Measurements from ENCODE around the gene KRT84.

The KRT84 gene

DNA sequence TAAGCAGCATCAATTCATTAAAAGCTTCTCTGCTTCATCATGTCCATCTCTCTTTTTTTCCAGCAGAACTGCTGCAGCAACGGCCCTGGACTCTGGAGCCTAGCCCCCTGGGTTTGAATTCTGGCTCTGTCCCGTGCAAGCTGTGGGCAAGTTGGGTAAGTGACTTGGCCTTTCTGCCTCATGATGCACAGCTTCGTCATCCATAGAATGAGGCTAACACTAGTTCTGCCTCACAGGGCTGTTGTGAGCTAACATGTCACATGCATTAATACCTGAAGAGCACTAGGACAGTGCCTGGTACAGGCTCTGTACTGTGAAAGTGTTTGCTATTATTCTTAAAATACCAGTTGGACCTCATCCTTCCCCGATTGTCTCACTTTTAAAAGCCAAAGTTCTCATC, 16.5 kb upstream of the KRT84 start:
- DNase-seq: no peak
- TF ChIP-seq POLR2A (IDR thresholded peaks at IDR 0.05; ENCODE audit: low read length): no peak
- TF ChIP-seq GATA1 (IDR thresholded peaks at IDR 0.05; ENCODE audit: low read depth, low read length): no peak

DNA sequence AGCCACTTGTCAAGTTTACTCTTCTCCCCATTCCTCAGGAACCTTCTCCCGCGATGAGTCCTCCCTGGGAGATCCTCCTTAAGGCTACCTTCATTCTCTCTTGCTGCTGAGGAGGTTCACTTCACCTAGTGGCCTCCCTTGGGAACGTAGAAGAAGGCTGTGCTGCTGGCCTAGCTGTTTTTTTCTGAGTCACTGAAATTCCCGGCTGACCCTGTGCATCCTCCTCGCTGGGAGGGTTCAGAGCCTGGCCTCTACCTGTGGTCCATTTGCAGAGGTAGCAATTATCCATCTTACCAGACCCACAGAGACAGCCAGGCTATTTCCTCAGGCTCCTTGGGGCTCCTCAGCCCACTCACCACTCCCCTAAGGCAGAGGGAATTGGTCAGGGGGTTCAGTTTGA, 16.1 kb upstream of the KRT84 start:
- TF ChIP-seq POLR2A (IDR thresholded peaks at IDR 0.05; ENCODE audit: low read length) (no peak), GATA1 (IDR thresholded peaks at IDR 0.05; ENCODE audit: low read depth, low read length) (no peak)
- no peak for DNase-seq

DNA sequence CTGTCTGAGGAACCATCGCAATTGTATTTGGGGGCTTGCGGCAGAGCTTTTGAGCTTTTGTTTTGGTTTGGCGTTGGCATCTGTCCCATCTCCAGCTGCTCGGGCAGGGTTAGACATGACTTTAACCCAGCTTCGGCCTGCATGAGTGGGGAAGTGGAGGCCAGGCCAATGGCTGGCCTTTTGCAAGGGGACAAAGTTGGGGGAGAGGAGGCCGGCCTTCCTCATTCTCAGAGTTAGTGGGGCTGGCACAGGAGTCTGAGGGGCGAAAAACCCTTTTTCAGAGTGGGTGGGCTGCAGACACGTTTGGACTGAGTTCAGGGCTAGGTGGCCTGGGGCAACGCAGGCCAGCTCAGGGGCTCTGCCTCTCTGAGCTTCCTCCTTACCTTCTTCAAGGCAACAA, 15.5 kb upstream of the KRT84 start:
- no peak for TF ChIP-seq GATA1 (IDR thresholded peaks at IDR 0.05; ENCODE audit: low read depth, low read length)
- TF ChIP-seq POLR2A (IDR thresholded peaks at IDR 0.05; ENCODE audit: low read length): no peak
- DNase-seq: no peak

DNA sequence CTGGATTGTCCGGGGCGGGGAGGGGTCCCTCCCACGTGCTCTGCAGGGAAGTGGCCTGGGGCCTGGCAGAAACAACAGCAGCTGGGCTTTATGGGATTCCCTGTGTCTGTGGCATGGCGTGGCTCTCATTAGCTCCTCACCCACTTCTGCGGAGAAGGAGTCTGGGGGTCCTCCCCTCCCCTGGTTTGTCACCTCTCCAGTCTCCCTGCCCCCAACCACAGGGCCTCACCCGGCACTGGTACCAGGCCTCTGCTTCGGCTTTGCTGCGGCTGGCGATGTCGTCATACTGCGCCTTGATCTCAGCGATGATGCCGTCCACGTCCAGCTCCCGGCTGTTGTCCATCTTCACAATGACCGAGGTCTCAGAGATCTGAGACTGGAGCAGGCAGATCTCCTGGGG, 14.3 kb upstream of the KRT84 start:
- no peak for TF ChIP-seq GATA1 (IDR thresholded peaks at IDR 0.05; ENCODE audit: low read depth, low read length)
- TF ChIP-seq POLR2A (IDR thresholded peaks at IDR 0.05; ENCODE audit: low read length): no peak
- no peak for DNase-seq

DNA sequence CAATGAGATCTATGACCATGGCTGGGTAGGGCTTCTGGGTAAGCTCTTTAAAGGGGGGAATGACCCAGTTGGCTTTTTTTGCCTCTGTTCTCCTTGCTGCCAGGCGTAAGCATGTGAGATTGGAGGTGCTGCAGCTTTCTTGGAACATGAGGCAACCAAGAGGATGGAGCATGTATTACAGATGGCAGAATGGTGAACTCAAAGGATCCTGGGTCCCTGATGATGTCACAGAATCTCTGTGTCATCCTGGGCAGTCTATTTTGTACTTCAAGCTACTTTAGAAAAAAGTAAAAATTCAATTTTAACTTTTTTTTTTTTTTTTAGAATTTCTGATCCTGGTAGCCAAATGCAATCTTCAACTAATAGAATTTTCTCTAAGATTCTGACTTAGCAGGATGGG, 12.7 kb upstream of the KRT84 start:
- no peak for DNase-seq
- TF ChIP-seq POLR2A (IDR thresholded peaks at IDR 0.05; ENCODE audit: low read length): no peak
- TF ChIP-seq GATA1 (IDR thresholded peaks at IDR 0.05; ENCODE audit: low read depth, low read length): no peak

DNA sequence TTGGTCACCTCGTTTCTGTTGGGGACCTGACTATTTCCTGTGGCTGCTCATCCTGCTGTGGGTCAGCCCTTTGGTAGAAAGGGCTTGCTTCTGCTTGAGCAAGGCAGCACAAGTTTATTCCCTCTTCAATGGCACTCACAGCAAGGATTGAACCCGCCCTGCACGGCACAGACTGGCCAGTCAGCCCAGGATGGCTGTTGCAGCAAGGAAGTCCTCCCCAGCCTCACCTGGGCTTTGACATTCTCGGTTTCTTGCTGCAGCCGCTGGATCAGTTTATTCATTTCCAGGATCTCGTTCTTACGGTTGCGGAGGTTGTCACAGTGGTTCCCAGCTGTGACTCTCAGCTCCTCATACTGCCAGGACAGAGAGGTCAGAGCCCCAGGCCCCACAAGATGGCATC, 11.2 kb upstream of the KRT84 start:
- TF ChIP-seq GATA1 (IDR thresholded peaks at IDR 0.05; ENCODE audit: low read depth, low read length) (no peak), POLR2A (IDR thresholded peaks at IDR 0.05; ENCODE audit: low read length) (no peak)
- DNase-seq: no peak

DNA sequence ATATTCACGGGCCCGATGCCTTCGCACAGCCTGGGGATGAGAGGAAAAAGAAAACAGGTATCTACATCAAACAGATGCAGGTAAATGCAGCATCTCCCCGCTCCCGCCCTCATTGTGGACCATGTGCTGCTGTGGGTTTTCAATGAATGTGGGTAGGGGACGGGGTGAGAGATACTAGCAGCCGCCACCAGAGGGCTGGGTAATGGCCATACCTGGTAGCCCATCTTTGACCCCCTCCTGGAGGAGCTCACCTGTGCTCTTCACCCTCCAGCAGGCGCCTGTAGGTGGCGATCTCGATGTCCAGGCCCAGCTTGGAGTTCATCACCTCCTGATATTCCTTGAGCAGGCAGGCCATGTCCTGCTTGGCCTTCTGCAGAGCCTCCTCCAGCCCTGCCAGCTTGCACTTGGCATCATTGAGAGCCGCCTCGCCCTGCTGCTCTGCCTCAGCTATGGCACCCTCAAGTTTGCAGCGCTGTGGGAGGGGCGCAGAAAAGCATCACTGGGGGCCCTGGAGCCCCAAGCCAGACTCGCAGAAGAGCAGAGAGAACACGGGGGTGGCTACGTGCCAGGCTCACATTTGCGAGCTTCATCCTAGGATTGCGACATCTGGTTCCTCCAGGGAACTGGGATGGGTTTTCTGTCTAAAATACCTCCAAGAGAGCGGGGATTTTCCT, 10.4 kb upstream of the KRT84 start:
- DNase-seq: peak in 1 of 2 experiments; percentile 5
- no peak for TF ChIP-seq POLR2A (IDR thresholded peaks at IDR 0.05; ENCODE audit: low read length)
- TF ChIP-seq GATA1 (IDR thresholded peaks at IDR 0.05; ENCODE audit: low read depth, low read length): no peak

DNA sequence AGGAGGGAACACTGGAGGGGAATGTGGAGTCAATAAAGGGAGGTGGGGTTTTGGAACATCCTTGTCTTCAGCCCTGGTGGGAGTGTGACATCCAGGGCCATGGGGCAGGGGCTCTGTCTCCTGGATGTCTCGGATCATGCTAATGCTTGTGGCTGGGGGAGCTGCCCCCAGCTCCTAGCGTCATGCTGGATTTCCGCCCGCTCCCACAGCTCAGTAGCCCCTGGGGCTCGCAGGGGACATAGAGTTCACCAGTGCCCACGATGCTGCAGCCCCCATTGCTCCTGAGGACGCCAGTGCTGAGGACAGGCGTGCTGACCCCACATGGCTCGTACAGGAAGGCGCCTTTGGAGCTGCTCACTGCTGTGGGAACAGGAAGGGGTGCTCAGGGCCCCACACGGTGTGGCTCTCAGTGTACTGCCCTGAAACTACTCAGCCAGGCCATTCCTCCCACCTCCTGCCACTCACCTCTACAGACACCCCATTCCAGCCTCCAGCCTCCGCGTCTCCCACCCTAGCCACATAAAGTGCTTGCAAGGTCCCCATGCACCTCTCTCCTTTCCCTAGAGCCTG, 9.5 kb upstream of the KRT84 start:
- TF ChIP-seq POLR2A (IDR thresholded peaks at IDR 0.05; ENCODE audit: low read length) (no peak), GATA1 (IDR thresholded peaks at IDR 0.05; ENCODE audit: low read depth, low read length) (no peak)
- no peak for DNase-seq

DNA sequence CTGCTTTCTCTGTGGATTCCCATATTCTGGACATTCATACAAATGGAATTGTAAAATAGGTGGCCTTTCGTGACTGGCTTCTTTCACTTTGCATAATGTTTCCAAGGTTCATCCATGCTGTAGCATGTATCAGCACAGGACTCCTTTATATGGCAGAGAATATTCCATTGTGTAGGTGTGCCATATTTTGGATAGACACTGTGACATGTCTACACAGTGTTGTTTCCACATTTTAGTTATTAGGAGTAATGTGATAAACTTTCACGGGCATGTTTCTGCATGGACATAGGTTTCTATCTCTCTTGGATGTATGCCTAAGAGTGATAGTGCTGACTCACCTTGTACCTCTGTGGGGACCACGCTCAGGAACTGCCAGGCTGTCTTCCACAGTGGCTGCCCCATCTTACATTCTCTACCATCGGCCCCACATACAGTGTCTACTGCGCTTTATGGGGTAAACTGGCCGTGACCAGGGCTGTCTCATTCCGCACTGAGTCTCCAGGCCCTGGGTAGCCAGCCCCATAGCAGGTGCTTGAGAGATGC, 7.1 kb upstream of the KRT84 start:
- TF ChIP-seq GATA1 (IDR thresholded peaks at IDR 0.05; ENCODE audit: low read depth, low read length): no peak
- no peak for TF ChIP-seq POLR2A (IDR thresholded peaks at IDR 0.05; ENCODE audit: low read length)
- DNase-seq: no peak

DNA sequence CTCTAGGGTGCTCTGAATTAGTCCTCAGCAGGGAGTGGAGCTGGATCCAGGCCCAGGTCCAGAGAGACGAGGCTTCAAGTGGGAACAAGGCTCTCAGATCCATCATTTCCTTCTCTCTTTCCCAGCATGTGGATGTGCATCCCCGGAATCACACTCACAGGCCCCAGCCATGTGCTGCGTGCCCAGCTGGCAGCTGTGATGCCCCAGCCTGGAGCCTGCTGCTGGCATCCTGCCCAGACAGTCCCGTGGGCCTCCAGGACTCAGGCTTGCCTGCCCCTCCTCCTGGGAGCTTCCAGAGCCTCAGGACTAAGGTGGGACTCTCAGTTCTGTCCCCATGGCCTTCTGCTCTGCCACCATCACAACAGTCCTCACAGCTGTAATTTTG, 6.2 kb upstream of the KRT84 start:
- TF ChIP-seq GATA1 (IDR thresholded peaks at IDR 0.05; ENCODE audit: low read depth, low read length): no peak
- TF ChIP-seq POLR2A (IDR thresholded peaks at IDR 0.05; ENCODE audit: low read length): no peak
- DNase-seq: no peak

DNA sequence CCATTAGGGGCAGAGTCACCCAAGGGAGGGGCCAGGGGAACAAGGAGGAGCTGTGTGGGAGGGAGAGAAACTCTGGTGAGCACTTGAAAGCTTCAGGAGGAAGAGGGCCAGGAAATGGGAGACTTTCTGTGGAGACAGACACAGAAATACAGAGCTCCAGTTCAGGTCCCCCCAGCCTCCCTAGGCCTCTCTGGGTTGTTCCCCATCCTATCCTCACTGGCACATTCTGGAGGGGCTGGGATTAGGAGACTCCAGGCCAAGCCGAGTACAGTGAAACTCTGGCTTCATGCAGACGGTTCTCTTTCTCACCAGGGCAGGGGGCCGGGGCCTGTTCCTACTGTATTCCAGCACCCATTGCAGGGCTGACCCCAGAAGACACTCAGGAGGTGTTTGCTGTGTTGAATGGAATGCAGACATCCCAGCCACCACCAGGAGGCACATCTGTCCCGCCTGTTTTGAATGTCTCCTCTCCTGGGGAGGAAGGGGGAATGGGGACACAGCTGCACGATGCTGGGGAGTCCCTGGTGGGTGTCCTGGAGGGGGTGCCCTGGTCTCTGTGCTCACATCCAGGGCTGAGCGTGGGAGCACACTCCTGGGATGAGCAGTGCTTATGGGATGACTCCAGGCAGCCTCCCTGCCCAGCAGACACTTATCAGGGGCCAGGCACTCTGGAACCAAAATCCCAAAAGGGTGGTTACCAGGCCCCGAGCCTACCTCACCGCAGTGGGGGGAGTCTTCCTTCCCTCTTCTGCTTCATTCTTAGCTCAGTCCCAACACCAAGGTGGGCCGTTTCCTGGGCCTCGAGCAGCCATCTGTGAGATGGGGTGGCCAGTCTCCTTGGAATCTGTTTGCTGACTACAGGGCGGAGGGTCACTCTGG, 5.5 kb upstream of the KRT84 start:
- TF ChIP-seq GATA1 (IDR thresholded peaks at IDR 0.05; ENCODE audit: low read depth, low read length) (no peak), POLR2A (IDR thresholded peaks at IDR 0.05; ENCODE audit: low read length) (no peak)
- DNase-seq: peak in 1 of 2 experiments; percentile 38

DNA sequence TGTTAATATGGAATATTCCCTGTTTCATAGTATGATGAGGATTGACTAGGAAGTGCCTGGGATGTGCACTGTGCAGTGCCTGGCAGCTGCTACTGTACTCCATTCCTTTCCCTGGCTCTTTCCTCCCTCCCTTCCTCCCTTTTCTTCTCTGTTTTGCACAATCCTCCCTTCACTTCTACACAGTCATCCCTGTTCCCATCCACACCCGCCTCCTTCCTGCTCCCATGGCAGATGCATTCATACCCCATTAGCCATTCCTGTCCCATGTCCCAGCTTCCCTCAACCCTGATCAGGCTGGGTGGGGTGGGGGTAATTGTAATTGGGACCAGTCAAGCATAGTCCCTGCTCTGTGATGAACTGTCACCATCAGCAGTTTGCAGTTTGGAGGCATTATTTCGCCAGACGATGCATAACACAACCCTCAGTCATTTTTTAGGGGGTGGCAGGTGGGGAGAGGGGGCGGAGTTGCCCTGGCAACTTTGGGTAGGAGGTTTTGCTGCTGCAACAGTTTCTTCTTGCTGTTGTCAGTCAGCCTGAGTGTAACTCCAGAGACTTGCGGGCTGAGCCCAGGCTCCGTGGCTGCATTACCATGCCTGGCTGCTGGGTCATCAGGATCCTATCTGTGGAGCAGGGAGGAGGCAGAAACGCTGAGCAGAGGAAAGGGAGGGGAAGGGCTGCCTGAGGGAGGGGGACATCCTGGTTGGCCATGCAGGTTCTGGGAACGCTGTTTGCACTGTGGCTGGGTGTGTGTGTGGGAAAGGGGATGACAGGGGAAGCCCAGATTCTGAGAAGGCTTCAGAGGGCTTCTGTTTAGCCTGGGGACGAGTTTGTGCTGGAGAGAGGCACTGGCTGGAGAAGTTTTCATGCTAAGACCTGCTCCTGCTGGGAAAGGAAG, 4.1 kb upstream of the KRT84 start:
- TF ChIP-seq GATA1 (IDR thresholded peaks at IDR 0.05; ENCODE audit: low read depth, low read length): no peak
- TF ChIP-seq POLR2A (IDR thresholded peaks at IDR 0.05; ENCODE audit: low read length): no peak
- no peak for DNase-seq

DNA sequence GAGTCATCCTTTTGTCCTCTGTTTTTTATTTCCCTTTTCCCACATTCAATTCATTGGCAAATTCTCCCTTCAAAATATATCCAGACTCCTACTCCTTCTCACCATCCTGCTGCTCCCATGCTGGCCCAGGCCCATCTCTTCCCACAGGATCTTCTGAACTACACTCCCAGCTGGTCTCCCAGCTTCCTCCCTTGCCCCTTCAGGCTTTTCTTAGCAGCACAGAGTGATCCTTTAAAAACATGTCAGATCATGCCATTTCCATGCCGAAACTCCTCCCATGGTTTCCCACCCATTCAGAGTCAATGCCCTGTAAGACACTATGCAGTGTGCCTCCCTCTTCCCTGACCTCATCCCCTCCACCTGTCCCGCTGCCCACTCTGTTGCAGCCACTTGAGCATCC, 2.4 kb upstream of the KRT84 start:
- no peak for DNase-seq
- TF ChIP-seq POLR2A (IDR thresholded peaks at IDR 0.05; ENCODE audit: low read length) (no peak), GATA1 (IDR thresholded peaks at IDR 0.05; ENCODE audit: low read depth, low read length) (no peak)
